ENCODE measurements around the gene ATP6V1F. TPM values are rescaled to one million over a fixed set of nuclear protein-coding genes. Genes with fewer than 3 reads are reported as not detected.
A peak's percentile ranks its signal among the peaks of the same experiment; 100 is the strongest.

The ATP6V1F gene
- total RNA-seq, 1 donor from 2014 or later: 61.4 TPM

DNA sequence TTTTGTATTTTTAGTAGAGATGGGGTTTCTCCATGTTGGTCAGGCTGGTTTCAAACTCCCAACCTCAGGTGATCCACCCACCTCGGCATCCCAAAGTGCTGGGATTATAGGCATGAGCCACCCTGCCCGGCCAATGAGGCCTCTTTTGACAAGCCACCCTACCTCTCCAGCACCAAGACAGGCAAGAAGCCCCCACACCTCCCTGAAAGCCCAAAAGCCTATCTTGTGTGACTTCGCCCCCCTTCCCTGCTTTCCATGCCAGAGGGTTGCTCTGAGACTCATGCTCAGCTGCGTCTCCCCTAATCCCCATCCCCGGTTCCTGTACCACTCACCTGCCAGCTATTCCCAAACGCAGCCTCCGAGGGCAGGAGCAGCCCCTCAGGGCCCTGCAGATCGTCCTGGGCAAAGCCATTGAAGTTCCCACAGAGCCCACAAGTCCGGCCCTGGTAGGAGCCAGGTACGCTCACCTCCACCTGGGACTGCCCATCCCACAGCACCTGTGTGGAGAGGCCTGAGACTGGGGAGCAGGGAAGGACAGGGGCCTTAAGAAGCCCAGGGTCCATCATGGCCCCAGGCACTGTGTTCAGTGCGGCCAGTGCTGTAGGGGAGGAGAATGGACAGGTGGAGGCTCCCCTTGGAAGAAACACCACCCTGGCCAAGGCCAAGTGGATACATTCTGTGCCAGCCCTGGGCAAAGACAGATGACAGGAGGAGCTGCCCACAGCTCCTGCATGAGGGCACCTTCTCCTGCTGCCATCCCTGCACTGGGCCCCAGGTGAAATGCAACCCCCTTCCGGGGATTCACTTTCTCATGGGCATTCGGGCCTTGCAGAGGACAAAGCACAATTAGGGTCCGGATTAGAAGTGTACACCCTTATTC, 15.8 kb downstream of the ATP6V1F start:
- no peak overlapping the region for H2AFZ ChIP-seq (replicated peaks)
- H3K9me3 ChIP-seq (ENCODE audit: low read depth): no peaks in the 10 kb centered on the region
- no peak overlapping the region for H3K4me2 ChIP-seq
- H4K20me1 ChIP-seq (ENCODE audit: low read depth): no peaks in the 10 kb centered on the region
- H3K9ac ChIP-seq: no peak overlapping the region
- no peak for DNase-seq (ENCODE audit: low spot score)
- H3K4me3 Mint-ChIP-seq: no peak overlapping the region
- peaks cover 12% of the 10 kb centered on the region for H3K27me3 Mint-ChIP-seq (ENCODE audit: insufficient read depth, low read depth)
- H3F3A ChIP-seq (ENCODE audit: low read depth): no peaks in the 10 kb centered on the region
- H3K27ac Mint-ChIP-seq: no peak overlapping the region
- H3K79me2 ChIP-seq (ENCODE audit: low read depth): no peaks in the 10 kb centered on the region
- TF ChIP-seq, protein P1, sequence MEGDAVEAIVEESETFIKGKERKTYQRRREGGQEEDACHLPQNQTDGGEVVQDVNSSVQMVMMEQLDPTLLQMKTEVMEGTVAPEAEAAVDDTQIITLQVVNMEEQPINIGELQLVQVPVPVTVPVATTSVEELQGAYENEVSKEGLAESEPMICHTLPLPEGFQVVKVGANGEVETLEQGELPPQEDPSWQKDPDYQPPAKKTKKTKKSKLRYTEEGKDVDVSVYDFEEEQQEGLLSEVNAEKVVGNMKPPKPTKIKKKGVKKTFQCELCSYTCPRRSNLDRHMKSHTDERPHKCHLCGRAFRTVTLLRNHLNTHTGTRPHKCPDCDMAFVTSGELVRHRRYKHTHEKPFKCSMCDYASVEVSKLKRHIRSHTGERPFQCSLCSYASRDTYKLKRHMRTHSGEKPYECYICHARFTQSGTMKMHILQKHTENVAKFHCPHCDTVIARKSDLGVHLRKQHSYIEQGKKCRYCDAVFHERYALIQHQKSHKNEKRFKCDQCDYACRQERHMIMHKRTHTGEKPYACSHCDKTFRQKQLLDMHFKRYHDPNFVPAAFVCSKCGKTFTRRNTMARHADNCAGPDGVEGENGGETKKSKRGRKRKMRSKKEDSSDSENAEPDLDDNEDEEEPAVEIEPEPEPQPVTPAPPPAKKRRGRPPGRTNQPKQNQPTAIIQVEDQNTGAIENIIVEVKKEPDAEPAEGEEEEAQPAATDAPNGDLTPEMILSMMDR (IDR thresholded peaks at IDR 0.05): no peak
- TF ChIP-seq EZH2 (IDR thresholded peaks at IDR 0.05): no peak
- TF ChIP-seq EZH2phosphoT487 (IDR thresholded peaks at IDR 0.05): no peak
- H3K27ac ChIP-seq: no peak overlapping the region
- H3K36me3 Mint-ChIP-seq: no peaks in the 10 kb centered on the region
- peaks cover 5% of the 10 kb centered on the region for H3K4me1 Mint-ChIP-seq
- no peaks in the 10 kb centered on the region for H3K27me3 ChIP-seq
- H3K36me3 ChIP-seq: no peaks in the 10 kb centered on the region
- H3K4me1 ChIP-seq: peaks cover 3% of the 10 kb centered on the region
- H3K9me3 Mint-ChIP-seq: no peaks in the 10 kb centered on the region
- no peak overlapping the region for H3K4me3 ChIP-seq

DNA sequence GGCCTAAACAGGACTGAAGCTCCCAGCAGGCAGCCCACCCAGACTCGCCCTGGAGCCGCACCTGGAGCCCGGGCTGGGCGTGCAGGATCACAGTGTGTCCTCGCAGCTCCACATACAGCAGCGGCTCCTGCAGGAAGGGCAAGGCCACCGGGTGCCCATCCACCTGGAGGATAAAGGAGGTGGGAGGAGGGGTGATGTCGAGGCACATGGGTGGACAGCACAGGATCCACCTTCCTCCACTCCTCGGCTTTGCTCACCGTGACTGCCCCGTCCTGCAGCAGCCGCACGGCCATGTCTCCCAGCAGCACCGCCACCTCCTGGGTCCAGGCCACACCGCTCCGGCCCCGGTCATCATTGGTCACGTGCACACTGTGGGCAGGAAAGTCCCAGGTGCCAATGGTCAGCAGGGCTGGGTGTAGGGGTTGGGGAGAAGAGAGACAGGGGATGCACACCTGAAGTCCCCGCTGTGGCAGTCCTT, 16.8 kb downstream of the ATP6V1F start:
- H3K27me3 ChIP-seq: no peaks in the 10 kb centered on the region
- Mint-ChIP-seq H3K4me3 (no peak overlapping the region), H3K27me3 (ENCODE audit: insufficient read depth, low read depth) (peaks cover 14% of the 10 kb centered on the region), H3K36me3 (no peaks in the 10 kb centered on the region), H3K9me3 (no peaks in the 10 kb centered on the region), H3K27ac (no peak overlapping the region), H3K4me1 (peaks cover 11% of the 10 kb centered on the region)
- H3K9me3 ChIP-seq (ENCODE audit: low read depth): no peaks in the 10 kb centered on the region
- peak overlapping the region; percentile 98 for H2AFZ ChIP-seq (replicated peaks)
- H3K36me3 ChIP-seq: no peaks in the 10 kb centered on the region
- no peak overlapping the region for H3K27ac ChIP-seq
- DNase-seq (ENCODE audit: low spot score): no peak
- H3K9ac ChIP-seq: no peak overlapping the region
- peaks cover 3% of the 10 kb centered on the region for H3K4me1 ChIP-seq
- no peaks in the 10 kb centered on the region for H3F3A ChIP-seq (ENCODE audit: low read depth)
- TF ChIP-seq, protein P1 (IDR thresholded peaks at IDR 0.05): no peak
- TF ChIP-seq EZH2 (IDR thresholded peaks at IDR 0.05) (no peak), EZH2phosphoT487 (IDR thresholded peaks at IDR 0.05) (no peak)
- no peaks in the 10 kb centered on the region for H4K20me1 ChIP-seq (ENCODE audit: low read depth)
- H3K79me2 ChIP-seq (ENCODE audit: low read depth): no peaks in the 10 kb centered on the region
- H3K4me2 ChIP-seq: peak overlapping the region; percentile 52
- no peak overlapping the region for H3K4me3 ChIP-seq

DNA sequence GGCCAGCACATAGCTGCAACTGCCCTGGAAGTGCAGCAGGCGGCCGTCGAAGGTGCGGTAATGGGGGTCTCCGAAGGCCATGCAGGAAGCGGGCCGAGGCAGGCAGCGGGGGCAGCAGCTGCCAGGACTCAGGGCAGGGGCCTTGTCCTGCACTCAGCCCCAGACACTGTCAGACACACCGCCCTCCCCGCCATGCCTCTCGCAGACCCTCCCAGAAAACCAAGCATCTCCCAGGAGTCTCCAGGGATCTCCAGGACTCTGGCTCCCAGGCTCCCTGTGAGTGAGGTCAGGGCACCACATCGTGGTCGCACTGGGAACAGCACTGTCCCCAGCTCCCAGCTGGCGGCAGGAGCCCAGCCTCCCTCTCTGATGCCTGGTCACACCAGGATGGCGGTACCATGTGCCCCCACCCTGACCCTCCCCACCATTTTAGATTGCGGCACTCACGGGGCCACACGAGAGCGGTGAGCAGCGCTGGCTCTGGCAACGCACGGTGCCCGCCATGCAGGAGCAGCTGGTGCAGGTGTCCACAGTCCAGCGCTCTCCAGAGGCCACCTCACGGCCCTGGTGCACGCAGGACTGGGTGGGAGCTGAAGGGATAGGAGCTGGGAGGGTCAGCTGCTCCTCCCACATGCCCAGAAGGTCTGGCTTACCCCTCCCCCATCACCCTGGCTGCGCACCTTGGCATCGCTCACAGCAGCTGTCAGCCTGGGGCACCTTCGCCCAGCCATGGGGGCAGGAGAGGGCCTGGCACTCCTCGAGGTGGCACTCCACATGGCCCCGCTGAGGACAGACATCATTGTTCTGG, 17.5 kb downstream of the ATP6V1F start:
- Histone ChIP-seq H3K36me3 (no peaks in the 10 kb centered on the region), H2AFZ (replicated peaks) (peak overlapping the region; percentile 98), H3K4me2 (peak overlapping the region; percentile 52), H3K9ac (no peak overlapping the region), H3K4me3 (no peak overlapping the region), H3K27me3 (no peaks in the 10 kb centered on the region), H3K27ac (no peak overlapping the region), H3K9me3 (ENCODE audit: low read depth) (no peaks in the 10 kb centered on the region), H4K20me1 (ENCODE audit: low read depth) (no peaks in the 10 kb centered on the region), H3F3A (ENCODE audit: low read depth) (no peaks in the 10 kb centered on the region), H3K4me1 (peaks cover 3% of the 10 kb centered on the region), H3K79me2 (ENCODE audit: low read depth) (no peaks in the 10 kb centered on the region)
- Mint-ChIP-seq H3K27me3 (ENCODE audit: insufficient read depth, low read depth) (peaks cover 11% of the 10 kb centered on the region), H3K27ac (no peak overlapping the region), H3K9me3 (no peaks in the 10 kb centered on the region), H3K4me3 (no peak overlapping the region), H3K4me1 (peaks cover 11% of the 10 kb centered on the region), H3K36me3 (no peaks in the 10 kb centered on the region)
- DNase-seq (ENCODE audit: low spot score): peak; percentile 90
- TF ChIP-seq EZH2 (IDR thresholded peaks at IDR 0.05) (no peak), EZH2phosphoT487 (IDR thresholded peaks at IDR 0.05) (no peak)
- TF ChIP-seq, protein P1 (IDR thresholded peaks at IDR 0.05): peak; percentile 78
